A172 (cell line): ENCODE data around the gene IGFBP6. TPM values are rescaled to one million over a fixed set of nuclear protein-coding genes. Genes with fewer than 3 reads are reported as not detected.
"Not testable (repeated sequence)": the region's sequence is repeated elsewhere in the genome, so short reads cannot be mapped to it uniquely, and the experiment has no call there.

Source experiments
- DNase-seq: peaks from one replicate; pipeline ENCODE4 v3.0.0-alpha.2; 2015; ENCODE audit warnings: low spot score
- total RNA-seq: library from RNA; depleted of rRNA; stranded (reverse); fragments of >200 nt; shearing (Covaris generic); gene quantifications from 2 replicates; pipeline ENCODE4 v1.2.3, GENCODE V29; 2014

IGFBP6 gene
- total RNA-seq, 1 experiment from 2014 or later = 104 TPM

DNA sequence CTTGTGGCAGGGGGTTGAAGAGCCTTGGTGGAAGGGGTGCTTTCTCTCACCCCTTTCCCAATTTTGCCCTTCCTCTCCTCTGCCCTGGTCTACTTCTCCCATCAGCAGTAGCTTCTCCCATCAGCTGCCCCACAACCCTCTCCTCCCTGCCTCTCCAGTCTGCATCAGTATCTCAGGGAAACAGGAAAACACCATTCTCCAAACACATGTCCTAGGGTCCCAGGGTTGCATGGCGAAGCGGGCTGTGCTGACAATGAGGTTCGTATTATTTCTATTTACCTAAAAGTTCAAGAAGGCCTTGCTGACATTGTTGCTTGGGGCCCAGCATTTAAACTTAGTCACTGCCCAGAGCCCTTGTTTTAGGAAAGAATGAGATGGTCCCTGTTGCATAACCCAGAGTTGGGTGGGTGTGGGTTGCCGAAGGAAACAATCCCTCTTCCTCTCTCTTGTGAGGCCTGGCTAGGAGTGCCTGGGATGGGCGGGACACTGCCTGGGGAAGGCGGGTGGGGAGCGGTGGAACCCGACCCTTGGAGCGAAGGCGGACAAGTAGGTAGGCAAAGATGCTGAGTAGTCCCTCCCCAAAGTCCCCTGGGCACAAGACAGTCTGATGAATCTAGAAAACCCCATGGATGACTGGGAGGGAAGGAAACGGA is 1.3 kb upstream of the IGFBP6 start:
- no peak for DNase-seq

DNA sequence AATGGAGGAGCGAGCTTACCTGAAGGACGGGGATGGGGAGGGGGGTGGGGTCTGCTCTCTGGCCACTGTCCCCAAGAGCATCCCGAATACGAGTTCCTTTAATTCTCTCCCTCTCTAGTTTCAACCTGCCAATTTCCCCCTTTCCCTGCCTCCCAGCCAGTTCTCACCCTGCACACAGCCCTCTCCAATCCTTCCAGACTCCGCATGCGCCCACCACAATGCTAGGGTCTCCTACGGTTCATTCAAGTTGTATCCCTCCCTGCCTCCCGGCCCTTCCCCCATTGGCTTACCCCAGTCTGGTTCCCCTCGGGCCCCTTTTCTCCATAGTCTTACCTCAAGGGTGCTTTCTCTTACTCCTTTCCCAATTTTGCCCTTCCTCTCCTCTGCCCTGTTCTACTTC is 708 bp upstream of the IGFBP6 start:
- no peak for DNase-seq

DNA sequence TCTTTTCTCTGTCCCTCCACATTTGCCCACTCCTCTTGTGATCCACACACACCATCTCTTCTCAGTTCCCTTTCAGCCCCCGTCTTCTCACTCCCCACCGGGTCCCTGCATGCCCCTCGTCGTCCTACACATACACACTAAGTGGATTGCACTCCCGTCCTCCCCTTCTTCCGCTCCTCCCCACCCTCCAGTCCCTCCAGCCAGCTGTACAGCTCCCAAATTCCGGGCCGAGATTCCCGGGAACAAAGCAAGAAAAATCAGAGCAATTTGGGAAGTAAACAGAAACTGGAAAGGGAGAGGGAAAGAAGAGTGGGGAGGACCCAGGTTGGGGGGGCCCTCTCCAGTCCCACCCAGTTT is 282 bp upstream of the IGFBP6 start:
- peak; percentile 25 for DNase-seq

DNA sequence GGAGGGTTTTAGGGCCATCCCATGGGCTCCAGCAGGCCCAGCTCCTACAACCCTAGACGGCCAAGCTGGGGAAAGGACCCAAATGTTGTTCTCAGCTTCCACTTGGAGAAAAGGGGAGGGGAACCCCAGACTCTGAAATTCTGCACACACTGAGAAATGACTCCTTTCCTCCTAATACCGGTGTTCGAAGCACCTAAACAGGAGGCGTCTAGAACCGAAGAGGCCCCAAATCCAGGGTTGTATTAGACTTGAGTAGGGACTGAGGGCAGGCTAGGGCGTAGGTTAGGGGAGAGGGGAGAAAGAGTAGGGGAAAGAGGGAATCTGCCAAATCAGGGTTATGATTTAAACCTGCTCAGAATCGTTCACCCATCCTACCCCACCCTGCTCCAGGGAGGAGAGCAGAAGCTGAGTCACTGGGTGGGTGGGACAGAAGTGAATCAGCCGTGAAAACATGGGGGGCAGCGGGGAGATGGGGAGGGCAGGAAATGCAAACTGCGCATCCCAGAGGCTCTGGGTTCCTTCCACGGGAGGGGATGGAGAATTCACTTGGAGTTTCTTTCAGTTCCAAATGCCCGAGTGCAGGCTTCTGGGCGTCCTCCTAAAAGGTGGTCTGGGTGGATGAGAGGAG is 1.0 kb downstream of the IGFBP6 start:
- peak; percentile 84 for DNase-seq

GRCh38 chr12:53099071-53099882 is 1.8 kb downstream of the IGFBP6 start:
- DNase-seq = peak; percentile 98

GRCh38 chr12:53100466-53101151 is 3.1 kb downstream of the IGFBP6 start:
- DNase-seq = no peak

DNA sequence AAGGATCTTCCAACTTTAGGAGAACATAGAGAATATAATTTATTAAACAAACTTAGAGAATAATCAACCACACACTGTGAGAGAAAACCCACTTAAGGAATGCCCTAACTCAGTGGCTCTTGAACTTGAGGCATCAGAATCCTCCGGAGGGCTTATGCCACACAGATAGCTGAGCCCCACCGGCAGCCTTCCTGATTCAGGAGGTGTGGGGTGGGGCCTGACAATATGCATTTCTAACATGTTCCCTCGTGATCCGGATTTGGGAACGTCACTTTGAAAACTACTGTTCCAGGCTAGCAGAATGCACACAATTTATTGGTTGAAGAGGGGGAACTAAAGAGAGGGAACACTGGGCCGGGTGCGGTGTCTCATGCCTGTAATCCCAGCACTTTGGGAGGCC is 3.8 kb downstream of the IGFBP6 start:
- DNase-seq = no peak

GRCh38 chr12:53101931-53102781 is 4.7 kb downstream of the IGFBP6 start:
- no peak for DNase-seq

DNA sequence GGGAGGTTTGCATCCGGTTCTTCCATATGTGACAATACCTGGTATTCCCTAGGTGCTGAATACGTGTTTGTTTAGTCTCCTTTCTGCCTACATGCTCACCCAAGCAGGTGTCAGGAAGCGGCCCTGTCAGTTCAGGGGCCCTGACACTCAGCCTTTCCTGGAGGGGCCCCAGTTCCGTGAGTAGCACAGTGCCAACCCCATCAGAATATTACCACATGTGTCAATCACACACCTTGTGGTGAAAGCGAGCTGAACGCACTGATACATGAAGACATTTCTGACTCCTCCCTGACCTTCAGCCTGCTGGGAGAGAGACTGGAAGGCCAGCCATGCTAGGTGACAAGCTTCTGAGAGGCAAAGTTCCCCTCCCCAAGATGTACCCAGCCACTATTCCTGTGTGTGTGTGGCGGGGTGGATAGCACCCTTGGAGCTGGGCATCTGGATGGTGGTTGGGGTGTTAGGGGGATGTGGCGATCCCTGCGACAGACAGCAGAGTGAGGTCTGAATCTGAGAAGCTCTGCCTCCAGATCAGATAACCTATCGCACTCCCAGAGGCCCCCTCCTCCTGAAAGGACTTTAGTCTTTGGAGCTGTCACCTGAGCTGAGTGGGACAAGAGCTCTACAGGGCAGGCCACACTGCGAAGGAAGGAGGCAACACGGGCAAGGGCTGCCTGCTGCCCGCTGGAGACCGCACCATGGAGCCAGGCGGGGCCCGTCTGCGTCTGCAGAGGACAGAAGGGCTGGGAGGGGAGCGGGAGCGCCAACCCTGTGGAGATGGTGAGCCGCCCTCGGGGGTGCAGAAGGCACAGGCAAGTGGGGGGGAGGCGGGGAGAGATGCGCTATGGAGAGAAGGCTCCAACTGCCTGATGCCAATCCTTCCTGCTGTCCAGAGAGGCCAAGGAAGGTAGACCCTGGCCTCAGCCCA is 5.7 kb downstream of the IGFBP6 start, which contains the start of gene SOAT2:
Gene SOAT2, plus strand, starts transcription at position 604 of the 925 bp plus-strand sequence. Its CDS starts 92 bp downstream, at position 696.
- DNase-seq = no peak

DNA sequence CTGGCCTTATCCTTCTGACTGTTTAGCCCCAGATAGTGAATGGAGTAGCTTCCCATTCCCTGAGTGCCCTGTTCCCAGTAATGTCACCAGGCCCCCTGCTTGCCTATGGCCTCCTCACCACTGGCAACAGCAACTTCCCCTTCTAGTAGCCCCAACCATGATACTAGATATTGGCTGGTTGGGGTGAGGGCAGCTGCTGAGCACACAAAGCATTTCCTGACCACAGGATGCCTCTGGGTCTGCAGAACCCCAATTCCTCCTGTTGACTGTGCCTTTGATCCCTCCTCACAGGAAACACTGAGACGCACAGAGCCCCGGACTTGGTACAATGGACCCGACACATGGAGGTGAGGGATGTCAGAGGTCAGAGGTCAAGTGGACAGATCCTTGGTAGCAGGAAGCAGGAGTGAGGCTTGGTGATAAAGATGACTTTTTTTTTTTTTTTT is 6.4 kb downstream of the IGFBP6 start:
- no peak for DNase-seq

DNA sequence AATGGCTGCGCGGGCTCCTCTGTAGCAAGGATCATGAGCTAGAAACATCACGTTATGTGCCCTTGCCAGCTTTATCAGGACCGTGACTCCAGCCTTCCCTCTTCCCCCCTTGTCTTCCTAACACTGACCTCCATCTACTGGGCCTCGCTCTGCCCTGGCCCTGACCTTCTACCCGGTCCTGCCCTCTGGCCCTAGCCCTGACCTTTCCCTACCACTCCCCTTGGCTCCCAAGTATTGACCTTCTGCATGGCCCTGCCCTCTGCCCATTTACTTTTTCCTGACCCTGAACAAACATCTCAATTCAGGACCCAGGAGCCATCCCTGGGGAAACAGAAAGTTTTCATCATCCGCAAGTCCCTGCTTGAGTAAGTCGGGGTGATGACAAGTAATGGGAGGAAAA is 7.8 kb downstream of the IGFBP6 start:
- DNase-seq = no peak

GRCh38 chr12:53105712-53106439 is 8.4 kb downstream of the IGFBP6 start:
- DNase-seq = no peak

DNA sequence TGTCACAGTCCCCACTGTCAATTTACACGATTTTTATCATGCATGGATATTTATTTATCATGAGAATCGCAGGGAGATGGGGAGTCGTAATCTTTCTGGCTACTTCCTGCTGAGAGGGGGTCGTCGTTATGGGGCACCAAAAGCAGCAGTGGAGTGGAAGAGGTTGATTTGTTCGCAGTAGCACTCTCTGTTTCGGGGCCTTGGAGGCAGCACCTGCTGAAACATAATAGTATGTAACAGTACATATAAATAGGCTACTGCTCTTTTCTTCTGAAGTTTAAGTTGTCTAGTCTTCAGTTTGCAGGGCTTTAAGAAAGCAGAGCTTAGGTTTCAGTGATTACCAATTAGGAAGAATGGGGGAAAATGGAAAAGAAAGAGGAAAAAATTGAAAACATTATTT is 9.7 kb downstream of the IGFBP6 start:
- no peak for DNase-seq

DNA sequence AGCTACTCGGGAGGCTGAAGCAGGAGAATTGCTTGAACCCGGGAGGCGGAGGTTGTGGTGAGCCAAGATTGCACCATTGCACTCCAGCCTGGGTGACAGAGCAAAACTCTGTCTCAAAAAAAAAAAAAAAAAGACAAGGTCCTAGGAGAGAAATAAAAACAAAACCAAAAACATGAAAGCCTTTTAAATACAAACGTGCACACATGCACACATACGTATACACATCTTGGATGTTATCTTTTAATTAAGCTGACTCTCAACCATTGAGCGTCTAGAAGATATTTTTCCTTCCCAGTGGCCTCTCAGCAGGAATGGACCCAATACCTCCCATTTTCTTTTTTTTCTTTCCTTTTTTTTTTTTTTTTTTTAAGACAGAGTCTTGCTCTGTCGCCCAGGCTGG is 15.0 kb downstream of the IGFBP6 start:
- not testable (repeated sequence) for DNase-seq

DNA sequence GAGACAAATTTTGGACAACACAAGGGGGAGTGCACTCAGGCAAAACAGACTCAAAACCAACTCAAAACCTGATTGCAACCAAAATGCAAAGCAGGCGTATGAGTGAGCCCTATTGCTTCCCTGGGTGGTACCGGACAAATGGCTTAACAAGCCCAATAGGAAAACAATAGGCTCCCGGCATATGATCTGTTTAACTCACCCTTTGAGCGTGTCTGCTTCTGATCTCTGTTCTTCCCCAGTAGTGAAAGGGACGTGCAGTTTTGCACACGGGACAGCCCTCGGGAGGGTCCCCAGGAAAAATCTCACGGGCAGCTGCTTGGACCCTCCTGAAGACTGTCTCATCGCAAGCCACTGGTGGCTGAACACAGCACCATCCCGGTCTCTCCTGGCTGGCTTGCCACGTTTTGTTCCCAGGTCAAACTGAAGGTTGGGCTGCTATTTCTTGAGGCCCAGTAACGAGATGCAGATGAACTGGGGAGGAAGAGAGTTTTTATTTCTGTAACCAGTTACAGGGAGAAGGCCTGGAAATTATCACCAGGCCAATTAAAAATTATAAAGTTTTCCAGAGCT is 15.8 kb downstream of the IGFBP6 start:
- DNase-seq = no peak

GRCh38 chr12:53113951-53114350 is 16.5 kb downstream of the IGFBP6 start:
- no peak for DNase-seq

- no peak for DNase-seq
Measured at GRCh38 chr12:53115112-53115890, 17.8 kb downstream of the IGFBP6 start.
